ENCODE results near the gene ATP6V0C.

DNA sequence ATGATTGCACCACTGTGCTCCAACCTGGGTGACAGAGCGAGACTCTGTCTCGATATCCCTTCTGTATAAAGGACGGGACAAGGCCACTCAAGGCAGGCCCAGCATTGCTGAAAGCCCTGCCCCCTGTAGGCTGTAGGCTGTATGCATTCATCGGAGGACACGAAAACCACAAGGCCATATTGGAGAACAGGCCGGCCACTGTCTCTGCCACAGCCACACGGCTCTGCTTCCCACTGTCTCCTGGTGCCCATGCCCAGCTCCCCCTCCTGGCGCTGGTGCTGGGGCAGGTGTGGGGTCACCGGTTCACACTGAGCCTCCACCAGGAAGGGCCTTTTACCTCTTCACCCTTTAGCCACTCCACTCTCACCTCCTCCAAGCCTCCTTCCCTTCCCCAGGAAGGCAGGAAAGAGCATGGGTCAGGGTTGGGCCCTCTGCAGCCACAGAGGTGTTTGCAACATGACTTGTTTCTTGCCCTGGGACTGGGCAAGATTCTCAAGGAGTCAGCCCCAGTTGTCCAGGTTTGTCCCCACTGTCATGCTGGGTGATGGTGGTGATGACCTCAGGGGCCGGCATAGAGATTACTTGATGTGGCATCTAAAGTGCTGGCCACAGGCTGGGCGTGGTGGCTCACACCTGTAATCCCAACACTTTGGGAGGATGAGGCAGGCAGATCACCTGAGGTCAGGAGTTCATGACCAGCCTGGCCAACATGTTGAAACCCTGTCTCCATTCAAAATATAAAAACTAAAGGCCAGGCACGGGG is 47.9 kb upstream of the ATP6V0C start:
- no peak for TF ChIP-seq GATA2 (IDR thresholded peaks at IDR 0.05; ENCODE audit: low read depth, low read length)
- no peak for TF ChIP-seq GATA3 (IDR thresholded peaks at IDR 0.05; ENCODE audit: low read depth, low read length)

Measured in SH-SY5Y (cell line).